ENCODE results near the gene OMP. TPM values are rescaled to one million over a fixed set of nuclear protein-coding genes. Genes with fewer than 3 reads are reported as not detected.

The OMP gene
- total and polyA plus RNA-seq, 9 donors, result 0.55 to 1.8 (median 1.6) TPM; not detected in 4

DNA sequence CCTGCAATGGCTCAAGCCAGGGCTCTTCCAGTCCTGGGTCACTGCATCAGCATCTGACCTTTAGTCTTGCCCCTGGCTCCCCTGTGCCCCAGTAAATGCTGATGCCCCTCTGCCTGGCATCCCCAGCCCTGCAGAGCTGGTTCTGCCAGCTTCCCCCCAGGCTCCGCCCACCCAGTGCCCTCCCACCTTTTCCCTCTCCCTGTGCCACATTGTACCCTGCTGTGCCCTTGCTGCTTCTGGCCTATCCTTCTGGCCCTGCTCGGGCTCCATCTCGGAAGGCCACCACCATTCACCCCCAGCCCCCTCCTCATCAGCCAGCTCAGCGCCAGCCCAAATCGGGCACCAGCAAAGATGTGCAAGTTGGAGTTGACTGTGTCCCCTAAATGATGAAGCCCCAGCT, 28.4 kb upstream of the OMP start:
- Histone ChIP-seq H3K4me1 (ENCODE audit: insufficient read depth) (peaks cover 27% of the 10 kb centered on the region), H3K9me3 (no peaks in the 10 kb centered on the region), H3K27me3 (no peaks in the 10 kb centered on the region), H3K27ac (peak overlapping the region; percentile 76 to 84), H3K4me3 (no peak overlapping the region), H3K36me3 (no peaks in the 10 kb centered on the region)
- WGBS, 3 donors, result 79 to 94% (median 87%) methylated on average over 5 of the region's 5 CpGs
- peak in 3 of 5 donors; percentile 29 to 50 (median 47) for DNase-seq
- intact Hi-C loops (cut with DNase I), result no loop called here
- TF ChIP-seq POLR2A (IDR thresholded peaks at IDR 0.05) (no peak), CTCF (IDR thresholded peaks at IDR 0.05) (no peak), EP300 (IDR thresholded peaks at IDR 0.05) (no peak)

- WGBS, 3 donors, result 76 to 86% (median 86%) methylated on average over 13 to 15 of the region's 15 CpGs
- Histone ChIP-seq H3K27me3 (no peaks in the 10 kb centered on the region), H3K36me3 (no peaks in the 10 kb centered on the region), H3K9me3 (no peaks in the 10 kb centered on the region), H3K4me1 (ENCODE audit: insufficient read depth) (peaks cover 27% of the 10 kb centered on the region), H3K27ac (peak overlapping the region; percentile 76 to 84), H3K4me3 (no peak overlapping the region)
- DNase-seq, result peak in 3 of 5 donors; percentile 20 to 32 (median 31)
- TF ChIP-seq EP300 (IDR thresholded peaks at IDR 0.05) (no peak), CTCF (IDR thresholded peaks at IDR 0.05) (no peak), POLR2A (IDR thresholded peaks at IDR 0.05) (no peak)
- intact Hi-C loops (cut with DNase I), result no loop called here
Measured at GRCh38 chr11:77074626-77075221, 27.9 kb upstream of the OMP start.

- intact Hi-C loops (cut with DNase I), result no loop called here
- DNase-seq, result peak in 1 of 5 donors; percentile 22
- Histone ChIP-seq H3K4me3 (no peak overlapping the region), H3K9me3 (no peaks in the 10 kb centered on the region), H3K36me3 (no peaks in the 10 kb centered on the region), H3K27ac (peak overlapping the region in 1 of 2 donors; percentile 84), H3K27me3 (no peaks in the 10 kb centered on the region), H3K4me1 (ENCODE audit: insufficient read depth) (peaks cover 27% of the 10 kb centered on the region)
- WGBS, 3 donors, result 90 to 95% (median 92%) methylated on average over 5 of the region's 5 CpGs
- TF ChIP-seq POLR2A (IDR thresholded peaks at IDR 0.05), result no peak
Measured at GRCh38 chr11:77075425-77075905, 27.2 kb upstream of the OMP start.

DNA sequence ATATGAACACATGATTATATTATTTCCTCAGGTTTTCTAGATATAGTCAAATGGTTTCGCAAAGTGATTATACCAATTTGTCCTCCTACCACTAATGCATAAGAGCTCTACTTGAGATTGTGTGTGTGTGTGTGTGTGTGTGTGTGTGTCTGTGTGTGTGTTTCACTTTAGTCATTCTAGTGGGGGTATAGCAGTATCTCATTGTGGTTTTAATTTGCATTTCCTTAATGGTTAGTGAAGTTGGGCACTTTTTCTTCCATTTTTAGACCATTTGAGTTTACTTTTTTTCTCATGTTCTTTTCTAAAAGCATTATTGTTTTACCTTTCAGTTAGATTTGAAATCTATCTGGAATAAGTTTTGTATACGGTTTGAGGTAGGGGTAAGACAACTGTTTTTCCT, 23.0 kb upstream of the OMP start:
- H3K4me1 ChIP-seq (ENCODE audit: insufficient read depth), result peaks cover 15% of the 10 kb centered on the region
- no peaks in the 10 kb centered on the region for H3K27me3 ChIP-seq
- intact Hi-C loops (cut with DNase I), result no loop called here
- no peaks in the 10 kb centered on the region for H3K36me3 ChIP-seq
- 72 to 96% (median 93%) methylated on average over 2 of the region's 2 CpGs for WGBS, 3 donors
- no peak for TF ChIP-seq POLR2A (IDR thresholded peaks at IDR 0.05)
- no peak for TF ChIP-seq EP300 (IDR thresholded peaks at IDR 0.05)
- no peak for TF ChIP-seq CTCF (IDR thresholded peaks at IDR 0.05)
- DNase-seq, result no peak
- no peaks in the 10 kb centered on the region for H3K9me3 ChIP-seq
- H3K4me3 ChIP-seq, result no peak overlapping the region
- no peak overlapping the region for H3K27ac ChIP-seq

- Histone ChIP-seq H3K4me1 (ENCODE audit: insufficient read depth) (peaks cover 12% of the 10 kb centered on the region), H3K27ac (no peak overlapping the region), H3K4me3 (no peak overlapping the region), H3K9me3 (no peaks in the 10 kb centered on the region), H3K27me3 (no peaks in the 10 kb centered on the region), H3K36me3 (no peaks in the 10 kb centered on the region)
- TF ChIP-seq EP300 (IDR thresholded peaks at IDR 0.05) (no peak), CTCF (IDR thresholded peaks at IDR 0.05) (no peak), POLR2A (IDR thresholded peaks at IDR 0.05) (no peak)
- DNase-seq, result peak in 1 of 5 donors; percentile 12
- 93 to 94% (median 94%) methylated on average over 2 of the region's 2 CpGs for whole genome bisulfite sequencing, 3 donors
- intact Hi-C loops (cut with DNase I), result no loop called here
Measured at GRCh38 chr11:77080643-77081210, 21.9 kb upstream of the OMP start.
